ENCODE results near the gene STMND1.

DNA sequence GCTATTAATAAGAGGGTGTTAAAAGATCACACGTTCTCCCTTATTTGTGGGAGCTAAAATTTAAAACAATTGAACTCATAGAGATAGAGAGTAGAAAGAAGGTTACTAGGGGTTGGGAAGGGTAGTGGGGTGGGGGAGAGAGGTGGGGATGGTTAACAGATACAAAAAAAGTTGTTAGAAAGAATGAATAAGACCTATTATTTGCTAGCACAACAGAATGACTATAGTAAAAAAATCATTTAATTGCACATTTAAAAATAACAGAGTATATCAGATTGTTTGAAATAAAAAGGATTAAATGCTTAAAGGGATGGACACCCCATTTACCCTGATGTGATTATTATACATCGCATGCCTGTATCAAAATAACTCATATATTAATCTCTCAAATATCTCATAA, 43.3 kb upstream of the STMND1 start:
- no peak for TF ChIP-seq CBFB (CRISPR knock-in tag; IDR thresholded peaks at IDR 0.05; ENCODE audit: low read depth)
- TF ChIP-seq, protein P1, sequence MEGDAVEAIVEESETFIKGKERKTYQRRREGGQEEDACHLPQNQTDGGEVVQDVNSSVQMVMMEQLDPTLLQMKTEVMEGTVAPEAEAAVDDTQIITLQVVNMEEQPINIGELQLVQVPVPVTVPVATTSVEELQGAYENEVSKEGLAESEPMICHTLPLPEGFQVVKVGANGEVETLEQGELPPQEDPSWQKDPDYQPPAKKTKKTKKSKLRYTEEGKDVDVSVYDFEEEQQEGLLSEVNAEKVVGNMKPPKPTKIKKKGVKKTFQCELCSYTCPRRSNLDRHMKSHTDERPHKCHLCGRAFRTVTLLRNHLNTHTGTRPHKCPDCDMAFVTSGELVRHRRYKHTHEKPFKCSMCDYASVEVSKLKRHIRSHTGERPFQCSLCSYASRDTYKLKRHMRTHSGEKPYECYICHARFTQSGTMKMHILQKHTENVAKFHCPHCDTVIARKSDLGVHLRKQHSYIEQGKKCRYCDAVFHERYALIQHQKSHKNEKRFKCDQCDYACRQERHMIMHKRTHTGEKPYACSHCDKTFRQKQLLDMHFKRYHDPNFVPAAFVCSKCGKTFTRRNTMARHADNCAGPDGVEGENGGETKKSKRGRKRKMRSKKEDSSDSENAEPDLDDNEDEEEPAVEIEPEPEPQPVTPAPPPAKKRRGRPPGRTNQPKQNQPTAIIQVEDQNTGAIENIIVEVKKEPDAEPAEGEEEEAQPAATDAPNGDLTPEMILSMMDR (IDR thresholded peaks at IDR 0.05): no peak
- no peak for TF ChIP-seq NR2C2 (CRISPR knock-in tag; IDR thresholded peaks at IDR 0.05)
- TF ChIP-seq, protein P2, sequence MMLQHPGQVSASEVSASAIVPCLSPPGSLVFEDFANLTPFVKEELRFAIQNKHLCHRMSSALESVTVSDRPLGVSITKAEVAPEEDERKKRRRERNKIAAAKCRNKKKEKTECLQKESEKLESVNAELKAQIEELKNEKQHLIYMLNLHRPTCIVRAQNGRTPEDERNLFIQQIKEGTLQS (CRISPR knock-in tag; conservative IDR thresholded peaks at IDR 0.05): no peak
- TF ChIP-seq IRF2 (CRISPR knock-in tag; IDR thresholded peaks at IDR 0.05; ENCODE audit: borderline replicate concordance, low read depth): no peak
- no peak for TF ChIP-seq NFATC4 (CRISPR knock-in tag; IDR thresholded peaks at IDR 0.05)
- no peak for TF ChIP-seq ZNF121 (CRISPR knock-in tag; IDR thresholded peaks at IDR 0.05)
- no peak for TF ChIP-seq GRHL2 (CRISPR knock-in tag; IDR thresholded peaks at IDR 0.05; ENCODE audit: insufficient replicate concordance, severe bottlenecking)
- TF ChIP-seq, protein P3, sequence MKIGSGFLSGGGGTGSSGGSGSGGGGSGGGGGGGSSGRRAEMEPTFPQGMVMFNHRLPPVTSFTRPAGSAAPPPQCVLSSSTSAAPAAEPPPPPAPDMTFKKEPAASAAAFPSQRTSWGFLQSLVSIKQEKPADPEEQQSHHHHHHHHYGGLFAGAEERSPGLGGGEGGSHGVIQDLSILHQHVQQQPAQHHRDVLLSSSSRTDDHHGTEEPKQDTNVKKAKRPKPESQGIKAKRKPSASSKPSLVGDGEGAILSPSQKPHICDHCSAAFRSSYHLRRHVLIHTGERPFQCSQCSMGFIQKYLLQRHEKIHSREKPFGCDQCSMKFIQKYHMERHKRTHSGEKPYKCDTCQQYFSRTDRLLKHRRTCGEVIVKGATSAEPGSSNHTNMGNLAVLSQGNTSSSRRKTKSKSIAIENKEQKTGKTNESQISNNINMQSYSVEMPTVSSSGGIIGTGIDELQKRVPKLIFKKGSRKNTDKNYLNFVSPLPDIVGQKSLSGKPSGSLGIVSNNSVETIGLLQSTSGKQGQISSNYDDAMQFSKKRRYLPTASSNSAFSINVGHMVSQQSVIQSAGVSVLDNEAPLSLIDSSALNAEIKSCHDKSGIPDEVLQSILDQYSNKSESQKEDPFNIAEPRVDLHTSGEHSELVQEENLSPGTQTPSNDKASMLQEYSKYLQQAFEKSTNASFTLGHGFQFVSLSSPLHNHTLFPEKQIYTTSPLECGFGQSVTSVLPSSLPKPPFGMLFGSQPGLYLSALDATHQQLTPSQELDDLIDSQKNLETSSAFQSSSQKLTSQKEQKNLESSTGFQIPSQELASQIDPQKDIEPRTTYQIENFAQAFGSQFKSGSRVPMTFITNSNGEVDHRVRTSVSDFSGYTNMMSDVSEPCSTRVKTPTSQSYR (CRISPR knock-in tag; IDR thresholded peaks at IDR 0.05): no peak
